Endothelial cell of umbilical vein (primary cell): ENCODE data around the gene PCGF2. TPM values are rescaled to one million over a fixed set of nuclear protein-coding genes. Genes with fewer than 3 reads are reported as not detected.

ENCODE experiments used
- BruUV-seq: library from RNA; stranded (reverse); fragments of 400-500 nt; replicated peaks from 2 replicates; lab custom pipeline; 2021; lab: Mats Ljungman, UMichigan
- CTCF ChIA-PET: fragments of 300-600, 350-600 bp; sonication (Branson Sonifier 250); formaldehyde crosslinking; loops from one replicate; lab custom pipeline; 2021; ENCODE audit warnings: antibody characterized with exemption, inconsistent platforms; lab: Charles Lee
- POLR2A ChIA-PET: fragments of 300-600, 350-600 bp; sonication (Branson Sonifier 250); formaldehyde crosslinking; loops from one replicate; lab custom pipeline; 2021; ENCODE audit warnings: antibody characterized with exemption, inconsistent platforms; lab: Charles Lee
- DNase-seq: peaks from one replicate; pipeline ENCODE4 v3.0.0-alpha.2; 2011; ENCODE audit warnings: low read depth, low spot score
- FAIRE-seq: peaks from 2 replicates; lab custom pipeline; 2011; peaks lifted over from hg19 to GRCh38; lab: Jason Lieb, UNC
- H2AFZ ChIP-seq: 2 replicates; pipeline ENCODE4 v1.6.0; 2012; ENCODE audit warnings: low read depth, low read length, control low read depth, inconsistent platforms
- H3K27ac ChIP-seq: 2 replicates; pipeline ENCODE4 v1.5.1; 2011; ENCODE audit warnings: low read depth, mild to moderate bottlenecking, control low read depth, low read length, moderate library complexity; ENCODE audit not compliant: insufficient read depth
- H3K27me3 ChIP-seq, 2 experiments: 2 replicates each; pipeline versions ENCODE4 v1.6.0 to v1.6.1; 2011; ENCODE audit warnings: low read length in 2 of 2, mixed read lengths in 1 of 2; ENCODE audit not compliant: control insufficient read depth in 2 of 2, insufficient read depth in 2 of 2
- H3K36me3 ChIP-seq, 2 experiments: 2 replicates in 1 of 2; 3 replicates in 1 of 2; pipeline ENCODE4 v1.5.1; 2011; ENCODE audit warnings: low read length in 2 of 2, mild to moderate bottlenecking in 1 of 2, moderate library complexity in 1 of 2; ENCODE audit not compliant: control insufficient read depth in 2 of 2, insufficient read depth in 2 of 2; ENCODE audit errors: extremely low read depth in 1 of 2
- H3K4me1 ChIP-seq: 3 replicates; pipeline ENCODE4 v1.5.1; 2011; ENCODE audit warnings: mild to moderate bottlenecking, low read length; ENCODE audit not compliant: control insufficient read depth, insufficient read depth; ENCODE audit errors: extremely low read depth
- H3K4me2 ChIP-seq: 2 replicates; pipeline ENCODE4 v1.6.1; 2011; ENCODE audit warnings: low read length, control low read depth, mixed read lengths; ENCODE audit not compliant: insufficient read depth
- H3K4me3 ChIP-seq, 3 experiments: fragments of 200-600 bp in 1 of 3; sonication (generic), shearing (Covaris generic) in 1 of 3; replicated peaks in 1 of 3; 2 replicates each; pipeline ENCODE4 v1.5.1; 2011 to 2016; ENCODE audit warnings: control low read depth in 3 of 3, low read length in 3 of 3, mild to moderate bottlenecking in 2 of 3, inconsistent platforms in 1 of 3, low read depth in 1 of 3, moderate library complexity in 1 of 3; ENCODE audit not compliant: insufficient read depth in 1 of 3
- H3K79me2 ChIP-seq: 2 replicates; pipeline ENCODE4 v1.6.0; 2012; ENCODE audit warnings: low read length, inconsistent platforms; ENCODE audit not compliant: control insufficient read depth, insufficient read depth
- H3K9ac ChIP-seq: replicated peaks from 2 replicates; pipeline ENCODE3; 2011; ENCODE audit warnings: low read length, control low read depth; ENCODE audit not compliant: insufficient read depth; ENCODE audit errors: extremely low read depth
- H3K9me1 ChIP-seq: replicated peaks from 3 replicates; pipeline ENCODE4 v1.6.0; 2011; ENCODE audit warnings: mild to moderate bottlenecking, low read length; ENCODE audit not compliant: control insufficient read depth, insufficient read depth; ENCODE audit errors: extremely low read depth
- H3K9me3 ChIP-seq: replicated peaks from 2 replicates; pipeline ENCODE4 v1.5.1; 2012; ENCODE audit warnings: low read length, inconsistent platforms; ENCODE audit not compliant: control insufficient read depth, insufficient read depth
- H4K20me1 ChIP-seq: replicated peaks from 2 replicates; pipeline ENCODE3; 2011; ENCODE audit warnings: mild to moderate bottlenecking, low read length; ENCODE audit not compliant: control insufficient read depth, insufficient read depth; ENCODE audit errors: extremely low read depth
- CTCF ChIP-seq, 2 donors: IDR thresholded peaks; 1 replicate in 1 of 2; 2 replicates in 1 of 2; pipeline ENCODE4 v1.5.1; 2011; ENCODE audit warnings: low read length in 2 of 2, mild to moderate bottlenecking in 2 of 2, moderate library complexity in 2 of 2, control low read depth in 1 of 2, inconsistent platforms in 1 of 2, low read depth in 1 of 2; ENCODE audit not compliant: insufficient read depth in 1 of 2; ENCODE audit errors: extremely low read depth in 1 of 2
- EZH2 ChIP-seq: IDR thresholded peaks from 2 replicates; pipeline ENCODE4 v1.6.1; 2012; ENCODE audit warnings: borderline replicate concordance, low read depth, mild to moderate bottlenecking, moderate library complexity, low read length, inconsistent platforms; ENCODE audit not compliant: severe bottlenecking
- FOS ChIP-seq: IDR thresholded peaks from 2 replicates; pipeline ENCODE4 v1.6.1; 2011; ENCODE audit warnings: mild to moderate bottlenecking, low read length, moderate library complexity, borderline replicate concordance; ENCODE audit not compliant: insufficient read depth
- GATA2 ChIP-seq: IDR thresholded peaks from 2 replicates; pipeline ENCODE4 v1.7.0; 2011; ENCODE audit warnings: low read depth, mild to moderate bottlenecking, moderate library complexity, mixed read lengths, low read length; ENCODE audit not compliant: insufficient read length, insufficient read depth
- JUN ChIP-seq: IDR thresholded peaks from 2 replicates; pipeline ENCODE4 v1.6.1; 2011; ENCODE audit warnings: borderline replicate concordance, low read depth; ENCODE audit not compliant: insufficient read length, insufficient read depth
- MAX ChIP-seq: IDR thresholded peaks from 2 replicates; pipeline ENCODE4 v1.6.1; 2011; ENCODE audit not compliant: insufficient read depth, insufficient read length
- MYC ChIP-seq: IDR thresholded peaks from one replicate; pipeline ENCODE4 v1.6.1; 2011; ENCODE audit warnings: mild to moderate bottlenecking, low read depth, low read length
- POLR2A ChIP-seq: IDR thresholded peaks from 2 replicates; pipeline ENCODE4 v1.6.1; 2012; ENCODE audit warnings: low read depth, mild to moderate bottlenecking, control low read depth, low read length
- POLR2AphosphoS5 ChIP-seq: IDR thresholded peaks from 2 replicates; pipeline ENCODE4 v1.6.1; 2012; ENCODE audit warnings: low read depth, mild to moderate bottlenecking, control low read depth, low read length, moderate library complexity; ENCODE audit not compliant: insufficient read depth
- dilution Hi-C: fragments of 300-500 bp; cut with MboI; formaldehyde crosslinking; loops from one replicate; pipeline ENCODE4 v1.15.0; 2019; ENCODE audit warnings: low sequenced_read_pairs; ENCODE audit not compliant: extremely low pct_ligation_motif_present
- intact Hi-C: fragments of 100-400 bp; cut with micrococcal nuclease; formaldehyde crosslinking; loops from one replicate; pipeline ENCODE4 v1.10.0; 2022
- polyA plus RNA-seq, 4 experiments: library from polyadenylated mRNA; depleted of rRNA in 3 of 4; stranded (reverse) in 3 of 4; unstranded in 1 of 4; fragments of >200 nt; gene quantifications; 2 replicates each; pipeline versions ENCODE4 v1.2.1 to v1.2.3, GENCODE V29; 2011 to 2012; ENCODE audit warnings: missing spikeins in 1 of 4
- total RNA-seq: library from RNA; stranded (reverse); gene quantifications from 2 replicates; pipeline ENCODE4 v1.2.3, GENCODE V29; 2021

Gene PCGF2
- total and polyA plus RNA-seq, 2 donors (not counting 3 experiments of a cell fraction or from before 2014, with no cell fraction given) = 39.8 to 78.4 TPM

- POLR2A ChIA-PET = no interaction called here
- H3K79me2 ChIP-seq = no peaks in the 10 kb centered on the region
- no peaks in the 10 kb centered on the region for H4K20me1 ChIP-seq
- FAIRE-seq (no peak), DNase-seq (no peak)
- no peak overlapping the region for H3K4me2 ChIP-seq
- CTCF ChIA-PET = no interaction called here
- H3K27me3 ChIP-seq = no peaks in the 10 kb centered on the region
- no TSS peak for BruUV-seq
- H2AFZ ChIP-seq = no peak overlapping the region
- no peak overlapping the region for H3K4me3 ChIP-seq
- H3K9me1 ChIP-seq = no peaks in the 10 kb centered on the region
- dilution Hi-C loops = no loop called here
- H3K9ac ChIP-seq = no peak overlapping the region
- TF ChIP-seq EZH2 (no peak), CTCF (IDR thresholded peaks at IDR 0.05; ENCODE audit: extremely low read depth in 1 of 2, insufficient read depth in 1 of 2, low read depth in 1 of 2, low read length in 2 of 2) (no peak), MAX (no peak), MYC (no peak), JUN (no peak), GATA2 (no peak), FOS (no peak), POLR2A (no peak), POLR2AphosphoS5 (no peak)
- H3K27ac ChIP-seq = no peak overlapping the region
- H3K9me3 ChIP-seq = no peaks in the 10 kb centered on the region
- intact Hi-C loops = no loop called here
- H3K36me3 ChIP-seq = peaks cover 0 to 43% of the 10 kb centered on the region in 2 experiments
- no peaks in the 10 kb centered on the region for H3K4me1 ChIP-seq
These were observed 34.6 kb downstream of the PCGF2 start for GRCh38 chr17:38713456-38714075.
